ENCODE measurements around the gene KANK3. TPM values are rescaled to one million over a fixed set of nuclear protein-coding genes. Genes with fewer than 3 reads are reported as not detected.
"Not testable (repeated sequence)": the region's sequence is repeated elsewhere in the genome, so short reads cannot be mapped to it uniquely, and the experiment has no call there.

KANK3 gene
- total RNA-seq, 1 donor: not detected

- Histone ChIP-seq H3K27me3 (ENCODE audit: insufficient read depth, low read length) (no peaks in the 10 kb centered on the region), H3K79me2 (ENCODE audit: insufficient read depth, low read length) (peaks cover 43% of the 10 kb centered on the region), H2AFZ (ENCODE audit: low read length) (peak overlapping the region; percentile 85), H3K9me3 (ENCODE audit: low read depth, low read length) (no peaks in the 10 kb centered on the region), H3K4me2 (ENCODE audit: insufficient read depth, low read length) (peak overlapping the region; percentile 97), H3K4me3 (ENCODE audit: insufficient read depth, low read length) (peak overlapping the region; percentile 96), H3K36me3 (ENCODE audit: insufficient read depth, low read length) (peaks cover 34% of the 10 kb centered on the region), H3K27ac (ENCODE audit: low read depth, low read length) (peak overlapping the region; percentile 83), H4K20me1 (ENCODE audit: insufficient read depth, low read length) (peaks cover 29% of the 10 kb centered on the region), H3K4me1 (ENCODE audit: insufficient read depth, low read length) (peaks cover 25% of the 10 kb centered on the region)
- no peak for DNase-seq (ENCODE audit: insufficient read length, low spot score, missing footprints)
- TF ChIP-seq, protein P1, sequence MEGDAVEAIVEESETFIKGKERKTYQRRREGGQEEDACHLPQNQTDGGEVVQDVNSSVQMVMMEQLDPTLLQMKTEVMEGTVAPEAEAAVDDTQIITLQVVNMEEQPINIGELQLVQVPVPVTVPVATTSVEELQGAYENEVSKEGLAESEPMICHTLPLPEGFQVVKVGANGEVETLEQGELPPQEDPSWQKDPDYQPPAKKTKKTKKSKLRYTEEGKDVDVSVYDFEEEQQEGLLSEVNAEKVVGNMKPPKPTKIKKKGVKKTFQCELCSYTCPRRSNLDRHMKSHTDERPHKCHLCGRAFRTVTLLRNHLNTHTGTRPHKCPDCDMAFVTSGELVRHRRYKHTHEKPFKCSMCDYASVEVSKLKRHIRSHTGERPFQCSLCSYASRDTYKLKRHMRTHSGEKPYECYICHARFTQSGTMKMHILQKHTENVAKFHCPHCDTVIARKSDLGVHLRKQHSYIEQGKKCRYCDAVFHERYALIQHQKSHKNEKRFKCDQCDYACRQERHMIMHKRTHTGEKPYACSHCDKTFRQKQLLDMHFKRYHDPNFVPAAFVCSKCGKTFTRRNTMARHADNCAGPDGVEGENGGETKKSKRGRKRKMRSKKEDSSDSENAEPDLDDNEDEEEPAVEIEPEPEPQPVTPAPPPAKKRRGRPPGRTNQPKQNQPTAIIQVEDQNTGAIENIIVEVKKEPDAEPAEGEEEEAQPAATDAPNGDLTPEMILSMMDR (IDR thresholded peaks at IDR 0.05; ENCODE audit: extremely low read depth, low read depth, low read length): no peak
These were observed 23.1 kb downstream of the KANK3 start for GRCh38 chr19:8319807-8320520.

- H2AFZ ChIP-seq (ENCODE audit: low read length); H3K9me3 ChIP-seq (ENCODE audit: low read depth, low read length); H3K4me3 ChIP-seq (ENCODE audit: insufficient read depth, low read length); H3K4me2 ChIP-seq (ENCODE audit: insufficient read depth, low read length); H3K27me3 ChIP-seq (ENCODE audit: insufficient read depth, low read length); H3K27ac ChIP-seq (ENCODE audit: low read depth, low read length): not testable (repeated sequence)
- peaks cover 43% of the 10 kb centered on the region for H3K79me2 ChIP-seq (ENCODE audit: insufficient read depth, low read length)
- peaks cover 24% of the 10 kb centered on the region for H4K20me1 ChIP-seq (ENCODE audit: insufficient read depth, low read length)
- H3K4me1 ChIP-seq (ENCODE audit: insufficient read depth, low read length): peaks cover 25% of the 10 kb centered on the region
- DNase-seq (ENCODE audit: insufficient read length, low spot score, missing footprints): peak; percentile 80
- H3K36me3 ChIP-seq (ENCODE audit: insufficient read depth, low read length): peaks cover 43% of the 10 kb centered on the region
These were observed 24.2 kb downstream of the KANK3 start for GRCh38 chr19:8318835-8319234.

GRCh38 chr19:8316351-8317125 lies 26.5 kb downstream of the KANK3 start:
- no peak overlapping the region for H3K4me2 ChIP-seq (ENCODE audit: insufficient read depth, low read length)
- TF ChIP-seq, protein P1 (IDR thresholded peaks at IDR 0.05; ENCODE audit: extremely low read depth, low read depth, low read length): no peak
- no peak for DNase-seq (ENCODE audit: insufficient read length, low spot score, missing footprints)
- H3K4me3 ChIP-seq (ENCODE audit: insufficient read depth, low read length): no peak overlapping the region
- H3K27me3 ChIP-seq (ENCODE audit: insufficient read depth, low read length): no peaks in the 10 kb centered on the region
- no peak overlapping the region for H3K27ac ChIP-seq (ENCODE audit: low read depth, low read length)
- peaks cover 36% of the 10 kb centered on the region for H3K36me3 ChIP-seq (ENCODE audit: insufficient read depth, low read length)
- peaks cover 15% of the 10 kb centered on the region for H3K4me1 ChIP-seq (ENCODE audit: insufficient read depth, low read length)
- peaks cover under 1% of the 10 kb centered on the region for H4K20me1 ChIP-seq (ENCODE audit: insufficient read depth, low read length)
- H3K9me3 ChIP-seq (ENCODE audit: low read depth, low read length): no peaks in the 10 kb centered on the region
- H3K79me2 ChIP-seq (ENCODE audit: insufficient read depth, low read length): peaks cover 26% of the 10 kb centered on the region
- H2AFZ ChIP-seq (ENCODE audit: low read length): no peak overlapping the region

GRCh38 chr19:8314981-8315640 lies 28.0 kb downstream of the KANK3 start:
- H3K27ac ChIP-seq (ENCODE audit: low read depth, low read length); H3K4me2 ChIP-seq (ENCODE audit: insufficient read depth, low read length); H3K27me3 ChIP-seq (ENCODE audit: insufficient read depth, low read length); H3K9me3 ChIP-seq (ENCODE audit: low read depth, low read length); H4K20me1 ChIP-seq (ENCODE audit: insufficient read depth, low read length); DNase-seq (ENCODE audit: insufficient read length, low spot score, missing footprints); H3K4me3 ChIP-seq (ENCODE audit: insufficient read depth, low read length); H2AFZ ChIP-seq (ENCODE audit: low read length); H3K4me1 ChIP-seq (ENCODE audit: insufficient read depth, low read length): not testable (repeated sequence)
- Histone ChIP-seq H3K79me2 (ENCODE audit: insufficient read depth, low read length) (peaks cover 13% of the 10 kb centered on the region), H3K36me3 (ENCODE audit: insufficient read depth, low read length) (peaks cover 47% of the 10 kb centered on the region)

All from osteoblast (primary cell).